ENCODE measurements around the gene NKX2-8.
A peak's percentile ranks its signal among the peaks of the same experiment; 100 is the strongest.

The NKX2-8 gene

GRCh38 chr14:36582011-36582873 lies at the start of gene NKX2-8:
TSS of gene NKX2-8 (minus strand) at chr14:36582614. CDS start at chr14:36582389, 225 bp downstream.
- no peak for DNase-seq (ENCODE audit: low spot score)

- DNase-seq (ENCODE audit: low spot score) = no peak
Observed at GRCh38 chr14:36627981-36628380, 45.6 kb upstream of the NKX2-8 start.

GRCh38 chr14:36626151-36626550 lies 43.7 kb upstream of the NKX2-8 start:
- DNase-seq (ENCODE audit: low spot score) = no peak

- no peak for DNase-seq (ENCODE audit: low spot score)
Observed at GRCh38 chr14:36625436-36625835, 43.0 kb upstream of the NKX2-8 start.

- DNase-seq (ENCODE audit: low spot score) = no peak
Observed at GRCh38 chr14:36625014-36625413, 42.6 kb upstream of the NKX2-8 start.

GRCh38 chr14:36619853-36620252 lies 37.4 kb upstream of the NKX2-8 start:
- peak; percentile 23 for DNase-seq (ENCODE audit: low spot score)

- DNase-seq (ENCODE audit: low spot score) = no peak
Observed at GRCh38 chr14:36619131-36619530, 36.7 kb upstream of the NKX2-8 start.

- DNase-seq (ENCODE audit: low spot score) = no peak
Observed at GRCh38 chr14:36618641-36619040, 36.2 kb upstream of the NKX2-8 start.

- no peak for DNase-seq (ENCODE audit: low spot score)
Observed at GRCh38 chr14:36617824-36618223, 35.4 kb upstream of the NKX2-8 start.

- DNase-seq (ENCODE audit: low spot score) = peak; percentile 36
Observed at GRCh38 chr14:36605506-36605857, 23.1 kb upstream of the NKX2-8 start.

- DNase-seq (ENCODE audit: low spot score) = peak; percentile 82
Observed at GRCh38 chr14:36604757-36605505, 22.5 kb upstream of the NKX2-8 start.

GRCh38 chr14:36600431-36600830 lies 18.0 kb upstream of the NKX2-8 start:
- DNase-seq (ENCODE audit: low spot score) = no peak

- DNase-seq (ENCODE audit: low spot score) = no peak
Observed at GRCh38 chr14:36591482-36591881, 9.1 kb upstream of the NKX2-8 start.

- DNase-seq (ENCODE audit: low spot score) = no peak
Observed at GRCh38 chr14:36588788-36589187, 6.4 kb upstream of the NKX2-8 start.

- DNase-seq (ENCODE audit: low spot score) = no peak
Observed at GRCh38 chr14:36588119-36588518, 5.7 kb upstream of the NKX2-8 start.

GRCh38 chr14:36585100-36585499 lies 2.7 kb upstream of the NKX2-8 start:
- DNase-seq (ENCODE audit: low spot score) = no peak

GRCh38 chr14:36583893-36584811 lies 1.7 kb upstream of the NKX2-8 start:
- DNase-seq (ENCODE audit: low spot score) = no peak

- no peak for DNase-seq (ENCODE audit: low spot score)
Observed at GRCh38 chr14:36583242-36583892, 953 bp upstream of the NKX2-8 start.

GRCh38 chr14:36582874-36583241 lies 444 bp upstream of the NKX2-8 start:
- no peak for DNase-seq (ENCODE audit: low spot score)

- DNase-seq (ENCODE audit: low spot score) = no peak
Observed at GRCh38 chr14:36580856-36581831, 1.3 kb downstream of the NKX2-8 start.

Measured in RKO (cell line).